B cell (primary cell): ENCODE measurements around the gene RGS10.

Source experiments
- EZH2 ChIP-seq: IDR thresholded peaks from 2 replicates; pipeline ENCODE4 v1.6.1; 2012; ENCODE audit warnings: borderline replicate concordance, low read depth, mild to moderate bottlenecking, moderate library complexity, low read length; ENCODE audit not compliant: insufficient read depth, poor library complexity, severe bottlenecking
- TF ChIP-seq, protein P1 (sequence below): fragments of 200-600 bp; IDR thresholded peaks from one replicate; pipeline ENCODE4 v1.8.0; 2022; ENCODE audit warnings: antibody characterized with exemption, mild to moderate bottlenecking

DNA sequence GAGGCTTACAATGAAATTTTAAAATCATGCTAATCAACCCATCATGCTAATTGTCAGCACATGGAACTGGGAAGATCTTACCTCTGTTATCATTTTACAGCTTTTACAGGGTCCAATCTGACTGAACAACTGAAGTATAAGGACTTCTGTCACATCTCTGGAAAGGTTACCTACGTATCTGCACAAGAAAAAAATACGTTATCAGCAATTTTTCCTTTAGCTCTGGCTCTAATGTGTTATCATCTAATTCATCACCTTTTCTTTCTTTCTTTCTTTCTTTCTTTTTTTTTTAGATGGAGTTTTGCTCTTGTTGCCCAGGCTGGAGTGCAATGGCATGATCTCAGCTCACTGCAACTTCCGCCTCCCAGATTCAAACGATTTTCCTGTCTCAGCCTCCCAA lies 45.6 kb upstream of the RGS10 start:
- TF ChIP-seq, protein P1, sequence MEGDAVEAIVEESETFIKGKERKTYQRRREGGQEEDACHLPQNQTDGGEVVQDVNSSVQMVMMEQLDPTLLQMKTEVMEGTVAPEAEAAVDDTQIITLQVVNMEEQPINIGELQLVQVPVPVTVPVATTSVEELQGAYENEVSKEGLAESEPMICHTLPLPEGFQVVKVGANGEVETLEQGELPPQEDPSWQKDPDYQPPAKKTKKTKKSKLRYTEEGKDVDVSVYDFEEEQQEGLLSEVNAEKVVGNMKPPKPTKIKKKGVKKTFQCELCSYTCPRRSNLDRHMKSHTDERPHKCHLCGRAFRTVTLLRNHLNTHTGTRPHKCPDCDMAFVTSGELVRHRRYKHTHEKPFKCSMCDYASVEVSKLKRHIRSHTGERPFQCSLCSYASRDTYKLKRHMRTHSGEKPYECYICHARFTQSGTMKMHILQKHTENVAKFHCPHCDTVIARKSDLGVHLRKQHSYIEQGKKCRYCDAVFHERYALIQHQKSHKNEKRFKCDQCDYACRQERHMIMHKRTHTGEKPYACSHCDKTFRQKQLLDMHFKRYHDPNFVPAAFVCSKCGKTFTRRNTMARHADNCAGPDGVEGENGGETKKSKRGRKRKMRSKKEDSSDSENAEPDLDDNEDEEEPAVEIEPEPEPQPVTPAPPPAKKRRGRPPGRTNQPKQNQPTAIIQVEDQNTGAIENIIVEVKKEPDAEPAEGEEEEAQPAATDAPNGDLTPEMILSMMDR, result no peak
- TF ChIP-seq EZH2, result no peak
